DND-41 (cell line): Measurements from ENCODE around the gene PTPRN2.

Source experiments
- ATAC-seq: fragments of 200-7000 bp; cut with Tn5 transposase; 3 replicates; pipeline ENCODE4 v1.9.1; 2021; ENCODE audit warnings: low read depth; ENCODE audit not compliant: insufficient read depth
- DNase-seq: peaks from one replicate; pipeline ENCODE4 v3.0.0-alpha.2; 2020
- H2AFZ ChIP-seq: 2 replicates; pipeline ENCODE4 v1.6.0; 2012; ENCODE audit warnings: low read depth, low read length
- H3K27ac ChIP-seq: 2 replicates; pipeline ENCODE4 v1.5.1; 2012; ENCODE audit warnings: low read length, inconsistent platforms
- H3K27me3 ChIP-seq: fragments of 200-600 bp; sonication (generic); 2 replicates; pipeline ENCODE4 v1.6.0; 2012; ENCODE audit warnings: low read length, mild to moderate bottlenecking, inconsistent platforms; ENCODE audit not compliant: insufficient read depth, poor library complexity
- H3K36me3 ChIP-seq: 2 replicates; pipeline ENCODE4 v1.5.1; 2012; ENCODE audit warnings: low read length, inconsistent platforms; ENCODE audit not compliant: insufficient read depth
- H3K4me1 ChIP-seq: 2 replicates; pipeline ENCODE4 v1.5.1; 2012; ENCODE audit warnings: mild to moderate bottlenecking, low read length; ENCODE audit not compliant: insufficient read depth
- H3K4me2 ChIP-seq: 2 replicates; pipeline ENCODE4 v1.6.0; 2012; ENCODE audit warnings: mild to moderate bottlenecking, moderate library complexity, low read length, inconsistent platforms; ENCODE audit not compliant: insufficient read depth
- H3K4me3 ChIP-seq, 2 experiments: fragments of 200-600 bp in 1 of 2; shearing (Covaris generic) in 1 of 2; 2 replicates each; pipeline ENCODE4 v1.5.1; 2012 to 2016; ENCODE audit warnings: inconsistent platforms in 2 of 2, low read length in 2 of 2, mild to moderate bottlenecking in 2 of 2, low read depth in 1 of 2, moderate library complexity in 1 of 2
- H3K79me2 ChIP-seq: 2 replicates; pipeline ENCODE4 v1.6.0; 2012; ENCODE audit warnings: low read length, inconsistent platforms; ENCODE audit not compliant: insufficient read depth
- H3K9ac ChIP-seq: 2 replicates; pipeline ENCODE4 v1.6.0; 2012; ENCODE audit warnings: low read depth, mild to moderate bottlenecking, inconsistent platforms, low read length, moderate library complexity
- H3K9me3 ChIP-seq: 2 replicates; pipeline ENCODE4 v1.5.1; 2012; ENCODE audit warnings: low read length, moderate library complexity, mild to moderate bottlenecking, inconsistent platforms; ENCODE audit not compliant: insufficient read depth, severe bottlenecking
- H4K20me1 ChIP-seq: 2 replicates; pipeline ENCODE4 v1.6.0; 2012; ENCODE audit warnings: low read length; ENCODE audit not compliant: insufficient read depth
- EZH2 ChIP-seq: IDR thresholded peaks from 3 replicates; pipeline ENCODE4 v1.6.1; 2012; ENCODE audit warnings: borderline replicate concordance, low read depth, mild to moderate bottlenecking, moderate library complexity, low read length, inconsistent platforms; ENCODE audit not compliant: severe bottlenecking
- TF ChIP-seq, protein P1 (sequence below): IDR thresholded peaks from 2 replicates; pipeline ENCODE4 v1.5.1; 2012; ENCODE audit warnings: borderline replicate concordance, low read length, moderate library complexity, mild to moderate bottlenecking; ENCODE audit not compliant: poor library complexity, severe bottlenecking; ENCODE audit errors: extremely low read depth

PTPRN2 gene

DNA sequence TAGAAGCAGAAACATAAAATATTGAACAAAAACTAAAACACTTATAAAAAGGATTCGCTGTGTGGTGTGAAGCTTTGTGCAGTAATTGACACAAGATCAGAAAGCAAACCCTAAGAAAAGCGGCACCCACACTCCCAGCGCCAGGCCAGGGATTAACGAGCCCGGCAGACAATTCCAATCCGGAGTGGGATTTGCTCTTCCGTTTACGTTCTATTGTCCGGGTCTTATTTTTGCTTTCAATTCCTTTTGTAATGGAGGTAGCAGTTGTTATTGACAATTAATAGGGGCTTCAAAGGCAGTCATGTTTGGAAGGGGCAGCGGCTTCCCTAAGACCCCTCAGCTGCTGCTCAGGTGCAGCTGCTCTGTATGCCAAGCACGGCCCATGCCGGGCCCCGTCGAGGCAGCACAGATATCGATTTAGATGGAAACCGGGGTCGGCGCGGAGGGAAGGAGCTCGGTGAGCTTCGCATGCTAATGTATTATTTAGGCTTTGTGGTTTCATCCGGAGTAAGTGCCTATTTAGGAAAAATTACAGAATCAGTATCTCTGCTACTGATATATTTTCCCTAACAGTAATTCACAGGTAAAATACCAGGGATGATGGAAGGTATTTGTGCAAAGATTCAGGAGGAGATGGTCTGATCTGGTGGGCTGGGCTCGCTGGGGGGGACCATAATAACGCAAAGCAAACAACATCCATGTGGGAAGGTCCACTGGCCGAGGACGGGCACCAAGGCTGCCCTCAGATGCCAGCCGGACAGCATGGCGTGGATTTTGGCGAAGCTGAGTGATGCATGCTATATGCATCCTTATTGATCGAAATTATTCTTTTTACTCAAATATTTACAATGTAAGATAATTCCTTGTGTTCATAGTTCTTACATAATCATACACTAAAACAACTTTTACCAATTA lies 561.7 kb downstream of the PTPRN2 start:
- H3K27me3 ChIP-seq, result no peaks in the 10 kb centered on the region
- no peaks in the 10 kb centered on the region for H3K9me3 ChIP-seq
- H3K79me2 ChIP-seq, result no peaks in the 10 kb centered on the region
- H3K4me3 ChIP-seq, result no peak overlapping the region
- TF ChIP-seq, protein P1, sequence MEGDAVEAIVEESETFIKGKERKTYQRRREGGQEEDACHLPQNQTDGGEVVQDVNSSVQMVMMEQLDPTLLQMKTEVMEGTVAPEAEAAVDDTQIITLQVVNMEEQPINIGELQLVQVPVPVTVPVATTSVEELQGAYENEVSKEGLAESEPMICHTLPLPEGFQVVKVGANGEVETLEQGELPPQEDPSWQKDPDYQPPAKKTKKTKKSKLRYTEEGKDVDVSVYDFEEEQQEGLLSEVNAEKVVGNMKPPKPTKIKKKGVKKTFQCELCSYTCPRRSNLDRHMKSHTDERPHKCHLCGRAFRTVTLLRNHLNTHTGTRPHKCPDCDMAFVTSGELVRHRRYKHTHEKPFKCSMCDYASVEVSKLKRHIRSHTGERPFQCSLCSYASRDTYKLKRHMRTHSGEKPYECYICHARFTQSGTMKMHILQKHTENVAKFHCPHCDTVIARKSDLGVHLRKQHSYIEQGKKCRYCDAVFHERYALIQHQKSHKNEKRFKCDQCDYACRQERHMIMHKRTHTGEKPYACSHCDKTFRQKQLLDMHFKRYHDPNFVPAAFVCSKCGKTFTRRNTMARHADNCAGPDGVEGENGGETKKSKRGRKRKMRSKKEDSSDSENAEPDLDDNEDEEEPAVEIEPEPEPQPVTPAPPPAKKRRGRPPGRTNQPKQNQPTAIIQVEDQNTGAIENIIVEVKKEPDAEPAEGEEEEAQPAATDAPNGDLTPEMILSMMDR, result no peak
- TF ChIP-seq EZH2, result no peak
- no peak overlapping the region for H3K9ac ChIP-seq
- no peak for DNase-seq
- no peak overlapping the region for H2AFZ ChIP-seq
- H3K27ac ChIP-seq, result no peak overlapping the region
- H3K4me2 ChIP-seq, result no peak overlapping the region
- H3K4me1 ChIP-seq, result no peaks in the 10 kb centered on the region
- no peaks in the 10 kb centered on the region for H3K36me3 ChIP-seq
- no peak for ATAC-seq
- no peaks in the 10 kb centered on the region for H4K20me1 ChIP-seq

DNA sequence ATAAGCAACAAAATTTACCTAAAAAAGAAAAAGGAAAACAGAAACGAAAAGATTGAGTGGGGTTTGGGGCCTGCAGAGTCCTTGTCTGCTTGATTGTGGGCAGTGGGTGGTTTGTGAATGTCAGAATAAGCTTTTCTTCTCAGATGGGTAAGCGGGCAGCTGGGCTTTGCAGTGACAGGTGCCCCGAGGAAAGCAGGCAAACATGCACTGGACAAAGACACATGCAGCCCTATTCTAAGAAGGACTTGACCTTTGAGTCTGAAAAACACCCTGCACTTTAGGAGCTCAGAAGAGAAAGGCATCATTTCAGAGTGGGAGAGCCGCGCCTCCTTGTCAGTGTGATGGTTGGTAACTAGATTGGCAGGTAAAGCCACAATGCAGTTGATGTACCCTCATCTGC lies 562.7 kb downstream of the PTPRN2 start:
- Histone ChIP-seq H3K9ac (no peak overlapping the region), H3K4me2 (no peak overlapping the region), H3K4me1 (no peaks in the 10 kb centered on the region), H3K9me3 (no peaks in the 10 kb centered on the region), H2AFZ (no peak overlapping the region), H3K27me3 (no peaks in the 10 kb centered on the region), H3K4me3 (no peak overlapping the region), H3K36me3 (no peaks in the 10 kb centered on the region), H3K27ac (no peak overlapping the region), H4K20me1 (no peaks in the 10 kb centered on the region), H3K79me2 (no peaks in the 10 kb centered on the region)
- DNase-seq (no peak), ATAC-seq (no peak)
- no peak for TF ChIP-seq EZH2
- TF ChIP-seq, protein P1, result no peak

GRCh38 chr7:158024351-158024715 lies 563.3 kb downstream of the PTPRN2 start:
- no peak for DNase-seq
- TF ChIP-seq EZH2, result no peak
- TF ChIP-seq, protein P1, result no peak
- H3K36me3 ChIP-seq, result no peaks in the 10 kb centered on the region
- no peak overlapping the region for H2AFZ ChIP-seq
- no peak overlapping the region for H3K27ac ChIP-seq
- no peaks in the 10 kb centered on the region for H3K4me1 ChIP-seq
- ATAC-seq, result no peak
- H3K4me3 ChIP-seq, result no peak overlapping the region
- H3K79me2 ChIP-seq, result no peaks in the 10 kb centered on the region
- H3K9ac ChIP-seq, result no peak overlapping the region
- no peak overlapping the region for H3K4me2 ChIP-seq
- no peaks in the 10 kb centered on the region for H4K20me1 ChIP-seq
- H3K27me3 ChIP-seq, result no peaks in the 10 kb centered on the region
- H3K9me3 ChIP-seq, result no peaks in the 10 kb centered on the region
